ENCODE data around the gene CROCC2.

DNA sequence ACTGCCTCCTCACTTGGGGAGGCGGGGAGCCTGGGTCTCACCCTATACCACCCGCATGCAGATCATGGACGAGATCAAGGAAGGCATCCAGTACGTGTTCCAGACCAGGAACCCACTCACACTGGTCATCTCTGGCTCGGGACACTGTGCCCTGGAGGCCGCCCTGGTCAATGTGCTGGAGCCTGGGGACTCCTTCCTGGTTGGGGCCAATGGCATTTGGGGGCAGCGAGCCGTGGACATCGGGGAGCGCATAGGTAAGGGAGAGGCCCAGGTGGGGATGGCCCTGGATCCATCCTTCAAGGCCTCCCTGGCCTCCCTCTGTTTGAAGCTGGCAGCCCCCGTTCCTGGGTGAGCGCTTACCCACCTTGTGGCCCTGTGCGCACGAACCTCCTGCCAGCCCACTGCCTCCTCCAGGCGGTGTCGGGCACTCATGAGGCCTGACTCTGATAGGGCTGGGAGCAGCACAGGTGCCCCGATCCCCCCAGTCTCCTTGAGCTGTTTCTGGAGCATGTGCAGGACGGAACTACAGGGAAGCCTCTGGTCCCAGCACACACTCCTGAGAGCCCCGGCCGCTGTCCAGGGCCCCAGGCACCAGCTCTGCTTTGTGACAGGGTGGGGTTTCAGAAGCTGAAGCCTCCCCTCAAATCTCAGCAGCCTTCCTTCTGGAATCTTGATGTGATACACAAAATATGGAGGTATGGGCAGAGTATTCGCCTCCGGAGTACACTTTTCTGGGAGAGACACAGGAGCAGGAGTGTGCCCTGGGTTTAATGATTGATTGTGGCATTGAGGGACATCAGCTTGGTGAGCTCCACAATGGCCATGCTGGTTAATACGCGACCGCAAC, 36.8 kb upstream of the CROCC2 start:
- TF ChIP-seq, protein P1, sequence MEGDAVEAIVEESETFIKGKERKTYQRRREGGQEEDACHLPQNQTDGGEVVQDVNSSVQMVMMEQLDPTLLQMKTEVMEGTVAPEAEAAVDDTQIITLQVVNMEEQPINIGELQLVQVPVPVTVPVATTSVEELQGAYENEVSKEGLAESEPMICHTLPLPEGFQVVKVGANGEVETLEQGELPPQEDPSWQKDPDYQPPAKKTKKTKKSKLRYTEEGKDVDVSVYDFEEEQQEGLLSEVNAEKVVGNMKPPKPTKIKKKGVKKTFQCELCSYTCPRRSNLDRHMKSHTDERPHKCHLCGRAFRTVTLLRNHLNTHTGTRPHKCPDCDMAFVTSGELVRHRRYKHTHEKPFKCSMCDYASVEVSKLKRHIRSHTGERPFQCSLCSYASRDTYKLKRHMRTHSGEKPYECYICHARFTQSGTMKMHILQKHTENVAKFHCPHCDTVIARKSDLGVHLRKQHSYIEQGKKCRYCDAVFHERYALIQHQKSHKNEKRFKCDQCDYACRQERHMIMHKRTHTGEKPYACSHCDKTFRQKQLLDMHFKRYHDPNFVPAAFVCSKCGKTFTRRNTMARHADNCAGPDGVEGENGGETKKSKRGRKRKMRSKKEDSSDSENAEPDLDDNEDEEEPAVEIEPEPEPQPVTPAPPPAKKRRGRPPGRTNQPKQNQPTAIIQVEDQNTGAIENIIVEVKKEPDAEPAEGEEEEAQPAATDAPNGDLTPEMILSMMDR (IDR thresholded peaks at IDR 0.05; ENCODE audit: borderline replicate concordance, extremely low read depth, low read length, poor library complexity, severe bottlenecking): no peak
- no peak for TF ChIP-seq EZH2 (IDR thresholded peaks at IDR 0.05; ENCODE audit: borderline replicate concordance, low read depth, low read length, severe bottlenecking)

Data from DND-41 (cell line).